Stimulated activated CD8-positive, alpha-beta memory T cell treated with anti-CD3 and anti-CD28 coated beads, Interleukin-15, amount 100 ng/mL, for 24 hours (primary cell): ENCODE data around the gene NAIF1.

Source experiments
- DNase-seq: peaks from one replicate; pipeline ENCODE4 v3.0.0-alpha.2; 2020; ENCODE audit warnings: low read depth

Gene NAIF1

DNA sequence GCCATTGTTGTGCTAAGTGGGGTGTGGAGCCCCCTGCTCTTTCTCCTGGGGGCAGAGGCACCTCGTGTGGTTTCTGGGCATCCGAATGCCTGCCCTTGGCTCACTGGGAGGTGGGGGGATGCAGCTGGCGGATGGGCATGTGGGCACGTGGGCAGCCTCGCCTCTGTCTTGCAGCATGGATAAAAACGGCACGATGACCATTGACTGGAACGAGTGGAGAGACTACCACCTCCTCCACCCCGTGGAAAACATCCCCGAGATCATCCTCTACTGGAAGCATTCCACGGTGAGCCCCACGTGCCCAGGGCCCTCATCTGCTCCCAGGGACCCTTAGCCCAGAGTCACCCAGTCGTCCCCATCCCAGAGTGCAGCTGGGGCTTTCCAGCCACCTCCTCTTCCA is 35.1 kb upstream of the NAIF1 start:
- DNase-seq: no peak

- DNase-seq: no peak
These were observed 34.6 kb upstream of the NAIF1 start for GRCh38 chr9:128101690-128102089.

DNA sequence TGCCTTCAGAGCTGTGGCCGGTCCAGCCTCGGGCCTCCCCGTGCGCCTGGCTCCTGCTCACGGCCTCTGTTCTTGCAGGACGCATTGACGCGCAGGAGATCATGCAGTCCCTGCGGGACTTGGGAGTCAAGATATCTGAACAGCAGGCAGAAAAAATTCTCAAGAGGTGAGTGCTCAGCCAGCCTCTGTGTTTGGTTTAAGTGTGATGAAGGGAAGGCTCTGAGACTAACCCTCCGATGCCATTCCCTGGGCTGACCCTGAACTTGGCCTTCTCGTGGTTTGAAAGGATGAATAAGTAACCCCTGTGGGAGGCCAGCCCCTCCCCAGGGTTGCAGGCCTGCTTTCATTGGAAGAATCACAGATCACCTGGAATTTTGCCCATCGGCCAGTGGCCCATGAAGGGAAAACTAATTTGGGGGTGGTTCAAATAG is 34.1 kb upstream of the NAIF1 start:
- DNase-seq: no peak

DNA sequence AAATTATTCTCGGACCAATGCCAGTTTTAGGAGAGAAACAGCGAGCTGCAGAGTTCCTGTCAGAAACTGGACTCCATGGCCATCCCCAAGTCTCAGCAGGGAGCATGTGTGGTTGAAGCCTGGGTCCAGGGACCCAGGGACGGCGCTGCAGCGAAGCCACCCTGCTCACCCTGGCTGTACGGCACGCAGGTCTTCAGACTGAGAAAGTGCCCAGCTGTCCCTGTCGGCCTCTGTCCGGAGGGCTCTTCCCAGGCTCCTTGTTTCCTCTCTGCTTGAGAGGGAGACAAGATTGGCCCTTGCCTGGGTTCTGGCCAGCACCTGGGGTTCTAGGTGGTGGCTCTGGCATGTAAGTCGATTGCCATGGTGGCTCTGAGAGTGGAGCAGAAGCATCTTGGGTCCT is 33.5 kb upstream of the NAIF1 start:
- no peak for DNase-seq

GRCh38 chr9:128099932-128100491 is 32.9 kb upstream of the NAIF1 start:
- no peak for DNase-seq

DNA sequence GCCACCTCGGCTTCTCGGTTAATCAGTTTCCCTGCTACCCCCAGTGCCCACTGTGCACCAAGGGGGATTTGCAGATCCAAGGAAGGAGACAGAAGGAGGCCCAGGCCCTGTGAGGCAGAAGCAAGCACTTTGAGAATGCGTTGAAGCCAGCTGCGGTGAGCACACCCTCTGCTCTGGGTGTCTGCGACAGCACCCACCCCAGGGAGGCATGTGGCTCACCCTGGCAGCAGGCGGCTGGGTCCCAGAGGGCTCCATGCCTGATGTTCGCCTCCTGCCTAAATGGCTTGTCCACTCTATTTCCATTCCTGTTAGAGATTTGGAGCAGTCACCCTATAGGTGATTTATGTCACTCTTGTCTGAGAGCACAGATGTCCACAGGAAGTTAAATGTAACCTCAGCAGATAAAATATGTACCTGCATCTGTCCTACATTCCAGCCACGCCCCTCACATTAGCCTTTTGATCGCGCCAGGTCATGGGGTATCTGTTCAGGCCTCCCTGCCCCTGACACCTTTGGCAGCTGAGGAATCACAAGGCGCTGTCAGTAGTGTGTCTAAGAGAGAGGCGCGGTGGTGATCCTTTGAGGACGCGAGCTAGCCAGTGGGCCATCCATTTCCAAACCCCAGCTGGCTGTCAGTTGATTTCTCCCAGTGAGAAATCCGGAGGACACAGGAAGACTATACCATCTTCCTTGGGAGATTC is 32.3 kb upstream of the NAIF1 start:
- no peak for DNase-seq

- DNase-seq: no peak
These were observed 31.4 kb upstream of the NAIF1 start for GRCh38 chr9:128098297-128099230.

DNA sequence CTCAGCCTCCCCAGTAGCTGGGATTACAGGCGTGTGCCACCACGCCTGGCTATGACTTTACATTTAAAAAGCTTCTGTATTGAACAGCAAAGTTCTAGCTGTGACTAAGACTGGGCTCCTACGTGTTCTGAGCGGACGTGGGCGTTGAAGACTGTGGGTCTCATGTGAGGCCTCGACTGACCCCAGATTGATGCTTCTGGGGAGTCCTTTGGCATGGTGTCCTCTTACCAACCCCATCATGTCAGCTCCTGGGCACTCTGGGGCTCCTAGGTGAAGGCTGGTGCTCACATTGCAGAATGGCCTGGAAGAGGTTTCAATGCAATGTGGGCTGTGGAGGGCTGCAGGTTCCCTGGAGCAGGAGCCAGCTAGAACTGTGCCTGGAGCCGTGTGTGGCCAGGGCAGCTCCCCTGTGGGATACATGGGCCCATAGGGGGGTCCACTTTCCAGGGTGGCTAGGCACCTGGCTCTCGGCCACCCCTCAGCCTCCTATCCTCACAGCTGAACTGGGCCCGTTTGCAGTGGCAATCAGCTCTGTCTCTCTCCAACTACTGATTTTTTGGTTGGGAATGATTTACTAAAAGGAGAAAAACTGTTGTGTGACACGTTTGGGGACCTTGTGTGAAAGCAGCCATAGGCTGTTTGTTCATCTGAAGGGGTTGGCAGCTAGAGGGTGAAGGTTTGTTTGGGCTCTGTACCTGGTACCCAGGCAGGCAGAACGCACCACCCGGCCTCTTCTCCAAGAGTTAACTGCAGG is 30.6 kb upstream of the NAIF1 start:
- DNase-seq: no peak

GRCh38 chr9:128096616-128097536 is 29.8 kb upstream of the NAIF1 start:
- DNase-seq: no peak

DNA sequence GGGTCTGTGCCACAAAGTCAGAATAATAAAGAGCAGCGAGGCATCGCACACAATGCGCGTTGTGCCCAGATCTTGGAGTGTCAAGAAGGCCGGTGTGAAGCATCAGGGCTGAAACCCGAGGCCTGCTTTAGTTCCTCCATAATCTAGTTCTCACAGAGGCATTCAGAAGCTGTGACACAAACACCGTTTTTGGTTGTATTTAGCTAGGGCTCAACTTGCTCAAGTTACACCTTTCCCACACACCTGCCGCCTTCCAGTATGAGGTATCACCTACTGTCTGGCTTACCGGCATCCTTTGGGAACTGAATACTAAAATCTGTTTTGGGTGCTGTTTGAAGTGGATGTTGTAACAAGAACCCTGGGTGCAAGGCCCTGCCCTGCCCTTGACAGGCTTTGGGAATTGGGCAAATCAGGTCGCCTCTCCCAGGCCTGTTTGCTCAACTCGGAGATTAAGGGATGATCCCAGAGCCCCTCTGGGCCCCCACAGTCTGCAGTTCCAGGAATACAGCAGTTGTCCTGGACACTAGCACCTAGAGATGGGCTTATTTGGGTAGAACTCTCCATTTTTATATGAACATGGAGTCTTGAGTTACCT is 27.9 kb upstream of the NAIF1 start:
- DNase-seq: no peak

DNA sequence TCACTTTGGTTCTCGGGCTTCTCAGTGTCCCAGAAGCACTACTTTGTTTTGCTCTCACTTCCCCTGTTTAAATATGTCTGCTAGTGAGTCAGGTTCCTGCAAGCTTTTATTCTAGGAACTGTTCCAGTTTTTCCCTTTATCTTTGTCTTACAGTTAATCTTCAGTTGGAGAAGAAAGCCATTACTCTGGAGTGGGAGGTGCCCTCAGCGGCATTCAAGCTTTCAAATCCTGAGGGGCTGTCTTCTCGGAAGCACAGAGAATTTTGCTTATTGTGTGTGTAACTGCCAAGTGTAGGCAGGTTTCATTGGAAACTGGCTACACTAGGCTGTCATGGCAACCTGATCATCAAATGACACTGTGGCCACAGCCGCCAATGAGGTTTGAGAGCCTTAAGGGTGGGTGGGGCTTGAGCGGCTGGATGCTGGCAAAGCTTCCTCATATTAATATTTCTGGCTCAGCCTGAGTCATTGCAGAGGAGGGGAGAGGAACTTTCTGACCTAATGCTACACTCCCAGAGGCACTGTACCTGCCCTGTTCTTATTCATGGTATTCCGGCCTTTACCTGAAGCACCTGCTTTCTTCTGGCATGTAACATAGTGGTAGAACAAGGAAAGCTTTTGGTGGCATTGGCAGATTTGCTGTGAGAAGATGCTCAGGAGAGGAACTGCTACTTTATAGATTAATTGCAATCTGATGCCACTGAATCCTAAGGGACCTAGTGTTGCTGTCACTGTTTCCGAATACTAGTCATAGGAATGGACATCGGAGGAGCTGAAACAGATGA is 27.2 kb upstream of the NAIF1 start:
- peak; percentile 17 for DNase-seq

GRCh38 chr9:128093011-128093410 is 25.9 kb upstream of the NAIF1 start:
- no peak for DNase-seq

DNA sequence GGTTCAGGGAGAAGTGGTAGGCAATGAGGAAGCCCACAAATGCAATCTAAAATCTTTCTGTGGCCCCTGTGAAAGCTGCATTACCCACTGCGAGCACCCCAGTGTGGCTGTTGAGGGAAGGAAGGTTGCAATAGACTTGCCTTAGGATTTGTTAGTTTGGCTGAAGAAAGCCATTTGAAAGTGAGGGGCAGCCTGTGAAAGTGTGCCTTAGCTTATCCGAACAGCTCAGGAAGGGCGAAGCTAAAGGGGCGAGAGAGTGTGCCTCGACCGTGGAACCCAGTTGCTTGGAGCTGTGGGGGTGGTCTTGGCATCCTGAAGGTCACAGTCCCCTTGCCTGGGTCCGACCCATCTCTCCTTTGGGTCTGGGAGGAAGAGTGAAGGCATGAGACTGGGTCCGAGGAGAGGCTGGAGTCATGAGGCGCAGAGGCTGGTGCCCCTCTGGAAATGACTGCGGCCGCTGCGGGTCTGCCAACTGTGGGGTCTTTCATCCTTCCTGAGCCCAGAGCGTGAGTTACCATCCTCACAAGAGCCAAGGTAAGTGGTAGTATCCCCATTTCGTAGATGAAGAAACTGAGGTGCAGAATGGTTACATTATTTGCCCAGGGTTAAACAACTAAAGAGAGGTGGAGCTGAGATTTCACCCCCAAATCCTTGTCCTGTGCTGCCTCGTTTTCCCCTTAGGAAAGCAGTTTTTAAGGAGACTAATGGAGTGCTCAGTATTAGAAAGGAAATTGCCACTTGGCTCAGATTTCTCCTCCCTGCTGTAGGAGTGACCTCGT is 25.3 kb upstream of the NAIF1 start:
- DNase-seq: no peak

- no peak for DNase-seq
These were observed 24.5 kb upstream of the NAIF1 start for GRCh38 chr9:128091571-128091970.

- DNase-seq: no peak
These were observed 24.0 kb upstream of the NAIF1 start for GRCh38 chr9:128091144-128091543.

- no peak for DNase-seq
These were observed 22.2 kb upstream of the NAIF1 start for GRCh38 chr9:128089299-128089698.

- DNase-seq: no peak
These were observed 21.3 kb upstream of the NAIF1 start for GRCh38 chr9:128088253-128088945.

DNA sequence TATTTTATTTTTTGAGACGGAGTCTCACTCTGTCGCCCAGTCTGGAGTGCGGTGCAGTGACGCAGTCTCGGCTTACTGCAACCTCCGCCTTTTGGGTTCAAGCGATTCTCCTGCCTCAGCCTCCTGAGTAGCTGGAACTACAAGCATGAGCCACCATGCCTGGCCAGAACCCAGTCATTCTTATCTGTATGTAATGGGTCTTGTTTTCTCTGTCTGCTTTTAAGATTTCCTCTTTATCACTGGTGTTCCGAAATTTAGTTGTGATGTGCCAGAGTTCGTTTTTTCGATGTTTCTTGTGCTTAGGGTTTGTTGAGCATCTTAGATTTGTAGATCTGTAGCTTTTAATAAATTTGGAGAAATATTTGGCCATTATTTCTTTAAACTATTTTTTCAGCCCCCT is 20.1 kb upstream of the NAIF1 start:
- DNase-seq: no peak

DNA sequence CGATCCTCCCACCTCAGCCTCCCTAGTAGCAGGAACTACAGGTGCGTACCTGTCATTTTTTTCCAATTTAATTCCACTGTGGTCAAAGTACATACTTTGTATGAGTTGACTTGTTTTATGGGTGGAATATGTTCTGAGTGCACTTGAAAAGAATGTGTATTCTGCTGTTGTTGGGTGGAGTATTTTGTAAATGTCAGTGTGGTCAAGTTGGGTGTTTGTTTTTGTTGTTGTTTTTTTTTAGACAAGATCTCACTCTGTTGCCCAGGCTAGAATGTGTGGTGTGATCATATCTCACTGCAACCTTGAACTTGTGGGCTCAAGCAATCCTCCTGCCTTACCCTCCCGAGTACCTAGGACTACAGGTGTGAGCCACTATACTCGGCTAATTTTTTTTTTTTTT is 18.8 kb upstream of the NAIF1 start:
- DNase-seq: no peak
